H1 (cell line): Measurements from ENCODE around the gene RIMS1. TPM values are rescaled to one million over a fixed set of nuclear protein-coding genes. Genes with fewer than 3 reads are reported as not detected.

Experiments
- CHD2 ChIP-seq: IDR thresholded peaks from 2 replicates; pipeline ENCODE4 v1.6.1; 2012; ENCODE audit warnings: low read length, improper control_type of control experiment
- GTF2F1 ChIP-seq: IDR thresholded peaks from 2 replicates; pipeline ENCODE4 v1.6.1; 2012; ENCODE audit warnings: low read depth, low read length, improper control_type of control experiment, borderline replicate concordance
- HDAC2 ChIP-seq, 2 experiments: fragments of 300-600 bp in 1 of 2; sonication (generic) in 1 of 2; IDR thresholded peaks; 2 replicates each; pipeline ENCODE4 v1.6.1; 2011 to 2012; ENCODE audit warnings: low read depth in 2 of 2, low read length in 2 of 2, mild to moderate bottlenecking in 2 of 2, moderate library complexity in 2 of 2, borderline replicate concordance in 1 of 2, inconsistent platforms in 1 of 2
- MAFK ChIP-seq: IDR thresholded peaks from 2 replicates; pipeline ENCODE4 v1.6.1; 2012; ENCODE audit warnings: low read depth, mild to moderate bottlenecking, improper control_type of control experiment, low read length
- polyA plus RNA-seq, 7 experiments: library from polyadenylated mRNA; depleted of rRNA in 3 of 7; stranded (reverse) in 5 of 7; unstranded in 2 of 7; fragments of >200 nt in 5 of 7; fragments of 200-250 nt in 2 of 7; gene quantifications; 1 replicate in 5 of 7; 2 replicates in 1 of 7; 4 replicates in 1 of 7; pipeline versions ENCODE4 v1.2.1 to v1.2.3, GENCODE V29; 2011 to 2013; ENCODE audit warnings: missing spikeins in 2 of 7, mixed read lengths in 2 of 7
- total RNA-seq: library from RNA; stranded (reverse); fragmentation: NEBNext Ultra II Directional; extraction: Animal tissue kit (Norgen Biotek cat#: 25700); gene quantifications from 2 replicates; pipeline ENCODE4 v1.2.1, GENCODE V29; 2021

Gene RIMS1
- total and polyA plus RNA-seq, 2 of the 8 experiments (the other 6 are each of a cell fraction or from before 2014, with no cell fraction given) = 0.63 to 2.3 TPM

GRCh38 chr6:72262254-72262653 lies 375.9 kb downstream of the RIMS1 start (continued):
- TF ChIP-seq HDAC2 (IDR thresholded peaks at IDR 0.05; ENCODE audit: borderline replicate concordance in 1 of 2, low read depth in 2 of 2, low read length in 2 of 2) (no peak), GTF2F1 (no peak), MAFK (no peak), CHD2 (no peak)
